Measurements from ENCODE around the gene TECTA.

TECTA gene

GRCh38 chr11:121100943-121101342, at the start of gene TECTA:
TECTA (plus strand) TSS chr11:121101243; CDS start chr11:121102666, 1,423 bp downstream.
- DNase-seq = no peak

- DNase-seq = no peak
Observed at GRCh38 chr11:121053244-121053643, 47.8 kb upstream of the TECTA start.

- DNase-seq = no peak
Observed at GRCh38 chr11:121054266-121054665, 46.8 kb upstream of the TECTA start.

GRCh38 chr11:121055076-121055475, 46.0 kb upstream of the TECTA start:
- DNase-seq = no peak

GRCh38 chr11:121057922-121058321, 43.1 kb upstream of the TECTA start:
- DNase-seq = no peak

GRCh38 chr11:121058941-121059340, 42.1 kb upstream of the TECTA start:
- DNase-seq = no peak

GRCh38 chr11:121059605-121060004, 41.4 kb upstream of the TECTA start:
- DNase-seq = no peak

- DNase-seq = no peak
Observed at GRCh38 chr11:121063728-121064127, 37.3 kb upstream of the TECTA start.

GRCh38 chr11:121066623-121067022, 34.4 kb upstream of the TECTA start:
- DNase-seq = no peak

GRCh38 chr11:121067026-121067425, 34.0 kb upstream of the TECTA start:
- no peak for DNase-seq

GRCh38 chr11:121067453-121067852, 33.6 kb upstream of the TECTA start:
- no peak for DNase-seq

- peak; percentile 43 for DNase-seq
Observed at GRCh38 chr11:121067962-121068647, 32.9 kb upstream of the TECTA start.

- no peak for DNase-seq
Observed at GRCh38 chr11:121068787-121069186, 32.3 kb upstream of the TECTA start.

- no peak for DNase-seq
Observed at GRCh38 chr11:121070951-121071845, 29.8 kb upstream of the TECTA start.

- no peak for DNase-seq
Observed at GRCh38 chr11:121071846-121072450, 29.1 kb upstream of the TECTA start.

GRCh38 chr11:121081321-121081720, 19.7 kb upstream of the TECTA start:
- no peak for DNase-seq

- no peak for DNase-seq
Observed at GRCh38 chr11:121082219-121082618, 18.8 kb upstream of the TECTA start.

GRCh38 chr11:121082670-121083069, 18.4 kb upstream of the TECTA start:
- no peak for DNase-seq

GRCh38 chr11:121086866-121087265, 14.2 kb upstream of the TECTA start:
- no peak for DNase-seq

GRCh38 chr11:121089566-121089965, 11.5 kb upstream of the TECTA start:
- DNase-seq = no peak

GRCh38 chr11:121090145-121090721, 10.8 kb upstream of the TECTA start:
- no peak for DNase-seq

GRCh38 chr11:121091492-121092152, 9.4 kb upstream of the TECTA start:
- no peak for DNase-seq

GRCh38 chr11:121095561-121095960, 5.5 kb upstream of the TECTA start:
- no peak for DNase-seq

All from femur (tissue), 1 donor.